ENCODE data around the gene ATP9A. TPM values are rescaled to one million over a fixed set of nuclear protein-coding genes. Genes with fewer than 3 reads are reported as not detected.

The ATP9A gene
- total and polyA plus RNA-seq, 2 donors (not counting 3 experiments of a cell fraction or from before 2014, with no cell fraction given) = 20.9 to 41.5 TPM

DNA sequence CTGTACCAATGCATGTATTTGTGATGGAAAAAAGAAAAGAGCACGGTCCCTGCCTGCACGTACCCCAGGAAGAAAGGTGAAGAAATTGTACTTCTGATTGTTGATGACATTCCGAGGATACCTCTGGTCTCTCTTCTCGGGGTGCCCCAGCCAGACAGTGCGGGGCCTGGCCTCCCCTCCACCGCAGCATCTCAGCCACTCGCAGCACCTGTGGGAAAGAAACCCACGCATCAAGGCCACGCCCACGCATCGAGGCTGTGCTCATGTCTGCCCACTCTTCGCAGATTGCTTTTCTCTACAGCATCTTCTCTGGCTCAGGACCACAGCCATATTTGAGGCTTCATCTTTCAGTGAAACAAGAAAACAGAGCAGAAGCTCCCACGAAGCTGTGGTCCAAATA is 38.4 kb downstream of the ATP9A start:
- Histone ChIP-seq H3K9me3 (replicated peaks; ENCODE audit: control insufficient read depth, insufficient read depth, low read length) (no peaks in the 10 kb centered on the region), H4K20me1 (replicated peaks; ENCODE audit: control insufficient read depth, extremely low read depth, insufficient read depth, low read length) (no peaks in the 10 kb centered on the region), H3K79me2 (ENCODE audit: control insufficient read depth, insufficient read depth, low read length) (no peaks in the 10 kb centered on the region), H3K9me1 (replicated peaks; ENCODE audit: control insufficient read depth, extremely low read depth, insufficient read depth, low read length) (no peaks in the 10 kb centered on the region), H2AFZ (ENCODE audit: low read depth, low read length) (no peak overlapping the region), H3K4me3 (replicated peaks in 1 of 3; ENCODE audit: insufficient read depth in 1 of 3, low read depth in 1 of 3, low read length in 3 of 3) (no peak overlapping the region), H3K36me3 (ENCODE audit: control insufficient read depth in 2 of 2, extremely low read depth in 1 of 2, insufficient read depth in 2 of 2, low read length in 2 of 2) (peaks cover 0 to 2% of the 10 kb centered on the region in 2 experiments), H3K9ac (replicated peaks; ENCODE audit: extremely low read depth, insufficient read depth, low read length) (no peak overlapping the region), H3K27me3 (ENCODE audit: control insufficient read depth in 2 of 2, insufficient read depth in 2 of 2, low read length in 2 of 2) (no peaks in the 10 kb centered on the region), H3K4me2 (ENCODE audit: insufficient read depth, low read length) (no peak overlapping the region), H3K27ac (ENCODE audit: insufficient read depth, low read depth, low read length) (no peak overlapping the region), H3K4me1 (ENCODE audit: control insufficient read depth, extremely low read depth, insufficient read depth, low read length) (no peaks in the 10 kb centered on the region)
- DNase-seq (ENCODE audit: low read depth, low spot score) = no peak
- dilution Hi-C loops (cut with MboI; ENCODE audit: extremely low pct_ligation_motif_present, low sequenced_read_pairs) = no loop called here
- TF ChIP-seq POLR2A (IDR thresholded peaks at IDR 0.05; ENCODE audit: low read depth, low read length) (no peak), EZH2 (IDR thresholded peaks at IDR 0.05; ENCODE audit: borderline replicate concordance, low read depth, low read length, severe bottlenecking) (no peak), POLR2AphosphoS5 (IDR thresholded peaks at IDR 0.05; ENCODE audit: insufficient read depth, low read depth, low read length) (no peak), FOS (IDR thresholded peaks at IDR 0.05; ENCODE audit: borderline replicate concordance, insufficient read depth, low read length) (no peak), MYC (IDR thresholded peaks at IDR 0.05; ENCODE audit: low read depth, low read length) (no peak), JUN (IDR thresholded peaks at IDR 0.05; ENCODE audit: borderline replicate concordance, insufficient read depth, insufficient read length, low read depth) (no peak)
- TF ChIP-seq, protein P1, sequence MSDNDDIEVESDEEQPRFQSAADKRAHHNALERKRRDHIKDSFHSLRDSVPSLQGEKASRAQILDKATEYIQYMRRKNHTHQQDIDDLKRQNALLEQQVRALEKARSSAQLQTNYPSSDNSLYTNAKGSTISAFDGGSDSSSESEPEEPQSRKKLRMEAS (IDR thresholded peaks at IDR 0.05; ENCODE audit: insufficient read depth, insufficient read length) = no peak
- TF ChIP-seq, protein P2, sequence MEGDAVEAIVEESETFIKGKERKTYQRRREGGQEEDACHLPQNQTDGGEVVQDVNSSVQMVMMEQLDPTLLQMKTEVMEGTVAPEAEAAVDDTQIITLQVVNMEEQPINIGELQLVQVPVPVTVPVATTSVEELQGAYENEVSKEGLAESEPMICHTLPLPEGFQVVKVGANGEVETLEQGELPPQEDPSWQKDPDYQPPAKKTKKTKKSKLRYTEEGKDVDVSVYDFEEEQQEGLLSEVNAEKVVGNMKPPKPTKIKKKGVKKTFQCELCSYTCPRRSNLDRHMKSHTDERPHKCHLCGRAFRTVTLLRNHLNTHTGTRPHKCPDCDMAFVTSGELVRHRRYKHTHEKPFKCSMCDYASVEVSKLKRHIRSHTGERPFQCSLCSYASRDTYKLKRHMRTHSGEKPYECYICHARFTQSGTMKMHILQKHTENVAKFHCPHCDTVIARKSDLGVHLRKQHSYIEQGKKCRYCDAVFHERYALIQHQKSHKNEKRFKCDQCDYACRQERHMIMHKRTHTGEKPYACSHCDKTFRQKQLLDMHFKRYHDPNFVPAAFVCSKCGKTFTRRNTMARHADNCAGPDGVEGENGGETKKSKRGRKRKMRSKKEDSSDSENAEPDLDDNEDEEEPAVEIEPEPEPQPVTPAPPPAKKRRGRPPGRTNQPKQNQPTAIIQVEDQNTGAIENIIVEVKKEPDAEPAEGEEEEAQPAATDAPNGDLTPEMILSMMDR (IDR thresholded peaks at IDR 0.05; ENCODE audit: extremely low read depth in 1 of 2, insufficient read depth in 1 of 2, low read depth in 1 of 2, low read length in 2 of 2) = no peak
- no TSS peak for BruUV-seq (replicated peaks)
- POLR2A ChIA-PET = no interaction called here
- FAIRE-seq = no peak
- intact Hi-C loops (cut with micrococcal nuclease) = no loop called here
- CTCF ChIA-PET = interaction anchor here (1.2 kb wide), 1 partner anchor 29 kb away, joined by 4 read pairs; no protein-coding TSS in a partner anchor
